Peyer's patch (tissue), 4 donors: ENCODE measurements around the gene OCA2. TPM values are rescaled to one million over a fixed set of nuclear protein-coding genes. Genes with fewer than 3 reads are reported as not detected.

ENCODE experiments used
- DNase-seq, 3 donors: peaks; one replicate each; pipeline ENCODE4 v3.0.0-alpha.2; 2017 to 2019
- H3K27ac ChIP-seq, 4 donors: fragments of 200-600 bp; sonication (generic); one replicate each; pipeline ENCODE4 v1.5.1; 2016 to 2019
- H3K27me3 ChIP-seq, 2 donors: fragments of 200-600 bp; sonication (generic); one replicate each; pipeline ENCODE4 v1.5.1; 2019
- H3K36me3 ChIP-seq, 3 donors: fragments of 200-600 bp; sonication (generic); one replicate each; pipeline ENCODE4 v1.5.1; 2016 to 2019
- H3K4me1 ChIP-seq, 4 donors: fragments of 200-600 bp; sonication (generic); one replicate each; pipeline ENCODE4 v1.5.1; 2016 to 2019
- H3K4me3 ChIP-seq, 4 donors: fragments of 200-600 bp; sonication (generic); 1 replicate in 3 of 4; 2 replicates in 1 of 4; pipeline ENCODE4 v1.5.1; 2016 to 2019; ENCODE audit warnings: mild to moderate bottlenecking in 1 of 4
- H3K9me3 ChIP-seq, 4 donors: fragments of 200-600 bp; sonication (generic); one replicate each; pipeline ENCODE4 v1.5.1; 2016 to 2019; ENCODE audit warnings: mild to moderate bottlenecking in 1 of 4
- CTCF ChIP-seq, 6 experiments: fragments of 450-650 bp in 4 of 6; fragments of 200-600 bp in 2 of 6; sonication (generic) in 1 of 6; IDR thresholded peaks; one replicate each; pipeline ENCODE4 v1.5.1; 2017 to 2019; ENCODE audit warnings: antibody characterized with exemption in 6 of 6, mild to moderate bottlenecking in 3 of 6, moderate library complexity in 1 of 6
- POLR2A ChIP-seq, 2 donors: fragments of 450-650 bp; IDR thresholded peaks; one replicate each; pipeline ENCODE4 v1.5.1; 2017; ENCODE audit warnings: antibody characterized with exemption in 2 of 2, mild to moderate bottlenecking in 2 of 2, moderate library complexity in 2 of 2
- total RNA-seq, 4 donors: library from RNA; depleted of rRNA; stranded (reverse); fragments of >200 nt; gene quantifications; one replicate each; pipeline ENCODE4 v1.1.0, GENCODE V29; 2016

OCA2 gene
- total RNA-seq, 4 donors from 2014 or later: 1.4 to 3.0 TPM; not detected in 2

DNA sequence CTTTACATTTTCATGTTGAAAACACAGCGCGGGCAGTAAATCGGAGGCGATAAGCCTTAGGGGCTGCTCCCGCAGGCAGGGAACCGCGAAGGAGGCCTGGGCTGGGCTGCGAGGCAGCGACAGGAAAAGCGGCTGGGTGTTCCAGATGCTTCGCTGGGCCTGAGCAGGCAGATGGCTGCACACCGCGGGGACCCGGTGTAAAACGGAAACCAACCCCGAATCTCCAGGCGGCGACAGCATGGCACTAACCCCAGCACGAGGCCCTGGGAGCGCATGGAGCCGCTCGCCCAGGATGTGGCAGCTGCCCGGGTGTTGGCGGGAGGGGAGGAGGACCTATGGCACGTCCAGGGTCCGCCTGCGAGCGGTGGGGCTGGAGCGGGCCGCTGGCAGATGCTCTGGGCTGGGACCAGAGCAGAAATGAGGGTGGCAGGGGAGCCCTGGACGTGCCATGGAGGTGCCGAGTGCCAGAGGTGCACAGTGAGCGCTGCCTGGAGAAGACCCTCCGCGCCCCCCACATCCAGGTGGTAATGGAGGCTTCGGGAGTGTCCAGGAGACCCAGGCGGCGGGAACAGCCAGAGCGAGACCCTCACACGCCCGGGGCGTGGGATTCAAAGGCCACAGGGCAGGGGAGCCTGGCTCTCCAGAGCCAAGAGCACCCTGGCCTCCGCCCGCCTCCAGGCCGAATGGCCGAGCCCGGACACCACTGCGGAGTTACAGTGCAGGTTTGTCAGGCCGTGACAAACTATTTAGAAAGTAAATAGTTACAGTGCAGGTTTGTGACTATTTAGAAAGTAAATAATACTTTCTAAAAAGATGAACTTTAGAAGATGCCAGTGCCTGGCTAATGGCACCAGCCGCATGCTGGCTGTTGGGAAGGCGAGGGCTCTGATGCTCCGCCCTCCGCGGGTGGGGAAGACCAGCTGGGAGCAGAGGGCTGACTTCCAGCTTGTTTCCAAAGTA, 293.6 kb downstream of the OCA2 start:
- Histone ChIP-seq H3K9me3 (no peaks in the 10 kb centered on the region), H3K27ac (no peak overlapping the region)
- TF ChIP-seq CTCF (IDR thresholded peaks at IDR 0.05): no peak
- TF ChIP-seq POLR2A (IDR thresholded peaks at IDR 0.05): no peak

GRCh38 chr15:27804569-27805260, 294.4 kb downstream of the OCA2 start:
- H3K4me1 ChIP-seq: no peaks in the 10 kb centered on the region
- H3K36me3 ChIP-seq: no peaks in the 10 kb centered on the region
- H3K9me3 ChIP-seq: no peaks in the 10 kb centered on the region
- H3K4me3 ChIP-seq: no peak overlapping the region
- DNase-seq: no peak
- H3K27ac ChIP-seq: no peak overlapping the region
- H3K27me3 ChIP-seq: no peaks in the 10 kb centered on the region
- TF ChIP-seq CTCF (IDR thresholded peaks at IDR 0.05): no peak
- TF ChIP-seq POLR2A (IDR thresholded peaks at IDR 0.05): no peak

More for the DNA sequence above, 293.6 kb downstream of the OCA2 start:
- H3K4me3 ChIP-seq: no peak overlapping the region
- no peaks in the 10 kb centered on the region for H3K36me3 ChIP-seq
- H3K27me3 ChIP-seq: no peaks in the 10 kb centered on the region
- DNase-seq: no peak
- H3K4me1 ChIP-seq: no peaks in the 10 kb centered on the region

DNA sequence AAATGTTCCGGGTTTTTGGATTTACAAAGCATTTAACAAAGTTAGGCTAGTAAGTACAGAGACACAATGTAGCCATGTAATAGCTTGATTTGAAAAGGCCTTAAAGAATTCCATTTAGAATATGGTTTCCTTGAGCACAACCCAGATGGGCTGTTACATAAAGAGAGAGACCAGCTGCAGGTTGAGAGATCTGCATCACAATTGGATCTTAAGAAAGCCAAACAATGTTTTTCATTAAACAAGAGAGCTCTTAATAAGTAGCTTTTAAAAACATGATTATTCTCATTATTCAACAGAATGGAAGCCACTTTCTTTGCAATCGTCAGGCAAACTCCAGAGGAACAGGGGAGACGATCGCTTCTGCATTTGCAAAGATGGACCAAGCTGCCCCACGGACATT, 300.3 kb downstream of the OCA2 start:
- TF ChIP-seq POLR2A (IDR thresholded peaks at IDR 0.05) (no peak), CTCF (IDR thresholded peaks at IDR 0.05) (no peak)
- no peaks in the 10 kb centered on the region for H3K27me3 ChIP-seq
- H3K9me3 ChIP-seq: no peaks in the 10 kb centered on the region
- H3K4me3 ChIP-seq: no peak overlapping the region
- H3K4me1 ChIP-seq: no peaks in the 10 kb centered on the region
- no peaks in the 10 kb centered on the region for H3K36me3 ChIP-seq
- DNase-seq: no peak
- H3K27ac ChIP-seq: no peak overlapping the region

DNA sequence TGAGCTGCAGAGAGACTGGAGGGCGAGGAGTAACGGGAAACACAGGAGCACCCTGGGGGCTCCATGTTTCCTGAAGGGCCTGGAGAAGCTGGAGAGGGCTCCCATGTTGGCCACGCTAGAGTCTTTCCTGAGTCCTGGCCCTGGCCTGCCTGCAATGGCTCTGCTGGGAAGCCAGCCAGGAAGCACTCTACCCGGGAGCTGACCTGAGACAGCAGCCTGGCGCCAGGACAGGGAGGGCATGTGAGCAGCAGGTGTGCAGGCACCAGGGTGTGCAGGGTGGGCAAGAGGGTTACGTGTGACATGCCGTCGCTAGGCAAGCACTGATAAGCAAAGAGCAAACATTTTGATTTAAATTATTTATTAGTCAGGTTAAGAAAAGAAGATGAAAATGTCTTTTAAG, 301.4 kb downstream of the OCA2 start:
- no peaks in the 10 kb centered on the region for H3K4me1 ChIP-seq
- no peak for DNase-seq
- no peaks in the 10 kb centered on the region for H3K36me3 ChIP-seq
- H3K4me3 ChIP-seq: no peak overlapping the region
- TF ChIP-seq POLR2A (IDR thresholded peaks at IDR 0.05) (no peak), CTCF (IDR thresholded peaks at IDR 0.05) (no peak)
- no peaks in the 10 kb centered on the region for H3K9me3 ChIP-seq
- H3K27me3 ChIP-seq: no peaks in the 10 kb centered on the region
- no peak overlapping the region for H3K27ac ChIP-seq

GRCh38 chr15:27796405-27797320, 302.5 kb downstream of the OCA2 start:
- H3K9me3 ChIP-seq: no peaks in the 10 kb centered on the region
- H3K27me3 ChIP-seq: no peaks in the 10 kb centered on the region
- H3K27ac ChIP-seq: no peak overlapping the region
- no peaks in the 10 kb centered on the region for H3K36me3 ChIP-seq
- H3K4me1 ChIP-seq: no peaks in the 10 kb centered on the region
- DNase-seq: no peak
- TF ChIP-seq CTCF (IDR thresholded peaks at IDR 0.05) (no peak), POLR2A (IDR thresholded peaks at IDR 0.05) (no peak)
- H3K4me3 ChIP-seq: no peak overlapping the region
